Endothelial cell of umbilical vein (primary cell): ENCODE data around the gene KAZALD1. TPM values are rescaled to one million over a fixed set of nuclear protein-coding genes. Genes with fewer than 3 reads are reported as not detected.

Experiments used
- BruUV-seq: library from RNA; stranded (reverse); fragments of 400-500 nt; replicated peaks from 2 replicates; lab custom pipeline; 2021; lab: Mats Ljungman, UMichigan
- CTCF ChIA-PET: fragments of 300-600, 350-600 bp; sonication (Branson Sonifier 250); formaldehyde crosslinking; loops from one replicate; lab custom pipeline; 2021; ENCODE audit warnings: antibody characterized with exemption, inconsistent platforms; lab: Charles Lee
- POLR2A ChIA-PET: fragments of 300-600, 350-600 bp; sonication (Branson Sonifier 250); formaldehyde crosslinking; loops from one replicate; lab custom pipeline; 2021; ENCODE audit warnings: antibody characterized with exemption, inconsistent platforms; lab: Charles Lee
- DNase-seq: peaks from one replicate; pipeline ENCODE4 v3.0.0-alpha.2; 2011; ENCODE audit warnings: low read depth, low spot score
- FAIRE-seq: peaks from 2 replicates; lab custom pipeline; 2011; peaks lifted over from hg19 to GRCh38; lab: Jason Lieb, UNC
- H2AFZ ChIP-seq: 2 replicates; pipeline ENCODE4 v1.6.0; 2012; ENCODE audit warnings: low read depth, low read length, control low read depth, inconsistent platforms
- H3K27ac ChIP-seq: 2 replicates; pipeline ENCODE4 v1.5.1; 2011; ENCODE audit warnings: low read depth, mild to moderate bottlenecking, control low read depth, low read length, moderate library complexity; ENCODE audit not compliant: insufficient read depth
- H3K27me3 ChIP-seq, 2 experiments: 2 replicates each; pipeline versions ENCODE4 v1.6.0 to v1.6.1; 2011; ENCODE audit warnings: low read length in 2 of 2, mixed read lengths in 1 of 2; ENCODE audit not compliant: control insufficient read depth in 2 of 2, insufficient read depth in 2 of 2
- H3K36me3 ChIP-seq, 2 experiments: 2 replicates in 1 of 2; 3 replicates in 1 of 2; pipeline ENCODE4 v1.5.1; 2011; ENCODE audit warnings: low read length in 2 of 2, mild to moderate bottlenecking in 1 of 2, moderate library complexity in 1 of 2; ENCODE audit not compliant: control insufficient read depth in 2 of 2, insufficient read depth in 2 of 2; ENCODE audit errors: extremely low read depth in 1 of 2
- H3K4me1 ChIP-seq: 3 replicates; pipeline ENCODE4 v1.5.1; 2011; ENCODE audit warnings: mild to moderate bottlenecking, low read length; ENCODE audit not compliant: control insufficient read depth, insufficient read depth; ENCODE audit errors: extremely low read depth
- H3K4me2 ChIP-seq: 2 replicates; pipeline ENCODE4 v1.6.1; 2011; ENCODE audit warnings: low read length, control low read depth, mixed read lengths; ENCODE audit not compliant: insufficient read depth
- H3K4me3 ChIP-seq, 3 experiments: fragments of 200-600 bp in 1 of 3; sonication (generic), shearing (Covaris generic) in 1 of 3; replicated peaks in 1 of 3; 2 replicates each; pipeline ENCODE4 v1.5.1; 2011 to 2016; ENCODE audit warnings: control low read depth in 3 of 3, low read length in 3 of 3, mild to moderate bottlenecking in 2 of 3, inconsistent platforms in 1 of 3, low read depth in 1 of 3, moderate library complexity in 1 of 3; ENCODE audit not compliant: insufficient read depth in 1 of 3
- H3K79me2 ChIP-seq: 2 replicates; pipeline ENCODE4 v1.6.0; 2012; ENCODE audit warnings: low read length, inconsistent platforms; ENCODE audit not compliant: control insufficient read depth, insufficient read depth
- H3K9ac ChIP-seq: replicated peaks from 2 replicates; pipeline ENCODE3; 2011; ENCODE audit warnings: low read length, control low read depth; ENCODE audit not compliant: insufficient read depth; ENCODE audit errors: extremely low read depth
- H3K9me1 ChIP-seq: replicated peaks from 3 replicates; pipeline ENCODE4 v1.6.0; 2011; ENCODE audit warnings: mild to moderate bottlenecking, low read length; ENCODE audit not compliant: control insufficient read depth, insufficient read depth; ENCODE audit errors: extremely low read depth
- H3K9me3 ChIP-seq: replicated peaks from 2 replicates; pipeline ENCODE4 v1.5.1; 2012; ENCODE audit warnings: low read length, inconsistent platforms; ENCODE audit not compliant: control insufficient read depth, insufficient read depth
- H4K20me1 ChIP-seq: replicated peaks from 2 replicates; pipeline ENCODE3; 2011; ENCODE audit warnings: mild to moderate bottlenecking, low read length; ENCODE audit not compliant: control insufficient read depth, insufficient read depth; ENCODE audit errors: extremely low read depth
- EZH2 ChIP-seq: IDR thresholded peaks from 2 replicates; pipeline ENCODE4 v1.6.1; 2012; ENCODE audit warnings: borderline replicate concordance, low read depth, mild to moderate bottlenecking, moderate library complexity, low read length, inconsistent platforms; ENCODE audit not compliant: severe bottlenecking
- FOS ChIP-seq: IDR thresholded peaks from 2 replicates; pipeline ENCODE4 v1.6.1; 2011; ENCODE audit warnings: mild to moderate bottlenecking, low read length, moderate library complexity, borderline replicate concordance; ENCODE audit not compliant: insufficient read depth
- GATA2 ChIP-seq: IDR thresholded peaks from 2 replicates; pipeline ENCODE4 v1.7.0; 2011; ENCODE audit warnings: low read depth, mild to moderate bottlenecking, moderate library complexity, mixed read lengths, low read length; ENCODE audit not compliant: insufficient read length, insufficient read depth
- JUN ChIP-seq: IDR thresholded peaks from 2 replicates; pipeline ENCODE4 v1.6.1; 2011; ENCODE audit warnings: borderline replicate concordance, low read depth; ENCODE audit not compliant: insufficient read length, insufficient read depth
- MAX ChIP-seq: IDR thresholded peaks from 2 replicates; pipeline ENCODE4 v1.6.1; 2011; ENCODE audit not compliant: insufficient read depth, insufficient read length
- MYC ChIP-seq: IDR thresholded peaks from one replicate; pipeline ENCODE4 v1.6.1; 2011; ENCODE audit warnings: mild to moderate bottlenecking, low read depth, low read length
- POLR2A ChIP-seq: IDR thresholded peaks from 2 replicates; pipeline ENCODE4 v1.6.1; 2012; ENCODE audit warnings: low read depth, mild to moderate bottlenecking, control low read depth, low read length
- POLR2AphosphoS5 ChIP-seq: IDR thresholded peaks from 2 replicates; pipeline ENCODE4 v1.6.1; 2012; ENCODE audit warnings: low read depth, mild to moderate bottlenecking, control low read depth, low read length, moderate library complexity; ENCODE audit not compliant: insufficient read depth
- dilution Hi-C: fragments of 300-500 bp; cut with MboI; formaldehyde crosslinking; loops from one replicate; pipeline ENCODE4 v1.15.0; 2019; ENCODE audit warnings: low sequenced_read_pairs; ENCODE audit not compliant: extremely low pct_ligation_motif_present
- intact Hi-C: fragments of 100-400 bp; cut with micrococcal nuclease; formaldehyde crosslinking; loops from one replicate; pipeline ENCODE4 v1.10.0; 2022
- polyA plus RNA-seq, 4 experiments: library from polyadenylated mRNA; depleted of rRNA in 3 of 4; stranded (reverse) in 3 of 4; unstranded in 1 of 4; fragments of >200 nt; gene quantifications; 2 replicates each; pipeline versions ENCODE4 v1.2.1 to v1.2.3, GENCODE V29; 2011 to 2012; ENCODE audit warnings: missing spikeins in 1 of 4
- total RNA-seq: library from RNA; stranded (reverse); gene quantifications from 2 replicates; pipeline ENCODE4 v1.2.3, GENCODE V29; 2021
- TF ChIP-seq, protein P1 (sequence below), 2 donors: IDR thresholded peaks; 1 replicate in 1 of 2; 2 replicates in 1 of 2; pipeline ENCODE4 v1.5.1; 2011; ENCODE audit warnings: low read length in 2 of 2, mild to moderate bottlenecking in 2 of 2, moderate library complexity in 2 of 2, control low read depth in 1 of 2, inconsistent platforms in 1 of 2, low read depth in 1 of 2; ENCODE audit not compliant: insufficient read depth in 1 of 2; ENCODE audit errors: extremely low read depth in 1 of 2

KAZALD1 gene
- total and polyA plus RNA-seq, 2 donors (not counting 3 experiments of a cell fraction or from before 2014, with no cell fraction given): 3.0 to 3.3 TPM

DNA sequence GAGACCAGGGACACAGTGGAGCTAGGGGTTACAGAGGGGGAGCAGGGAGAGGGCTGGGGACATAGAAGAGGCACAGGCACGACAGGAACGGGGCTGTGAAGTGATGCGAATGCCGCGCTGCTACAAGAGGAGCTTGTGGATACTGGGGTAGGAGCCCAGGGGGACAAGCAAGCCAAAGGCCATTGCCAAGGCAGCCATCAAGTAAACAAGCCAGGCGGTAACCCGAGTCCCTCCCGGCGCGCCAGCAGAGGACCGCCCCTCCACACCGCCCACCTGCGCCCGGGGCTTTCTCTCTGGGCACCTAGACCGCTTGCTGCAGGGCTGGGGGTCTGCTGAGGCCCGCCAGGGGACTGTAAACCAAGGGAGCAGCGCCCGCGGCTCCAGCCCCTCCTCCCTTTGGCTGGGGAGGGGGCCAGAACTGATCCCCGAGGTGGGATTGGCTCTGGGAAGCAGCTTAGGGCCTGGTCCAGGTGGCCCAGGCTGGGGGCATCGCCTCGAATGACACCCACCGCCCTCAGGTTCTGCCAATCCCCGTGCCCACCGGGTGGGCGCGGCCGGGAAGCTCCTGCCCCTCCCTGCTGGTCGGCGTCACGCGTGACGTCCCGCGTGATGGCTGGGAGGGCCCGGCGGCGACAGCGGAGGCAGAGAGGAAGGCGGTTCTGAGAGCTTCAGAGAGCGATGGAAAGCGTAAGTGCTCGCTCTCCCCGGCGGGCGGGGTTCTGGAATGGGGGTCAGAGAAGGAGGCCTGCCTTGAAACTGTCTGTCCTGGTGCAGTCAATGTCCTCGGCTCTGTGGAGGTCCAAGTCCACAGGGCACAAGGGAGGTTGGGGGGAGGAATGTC is 29.8 kb upstream of the KAZALD1 start:
- dilution Hi-C loops (no loop called here), intact Hi-C loops (loop anchor here (1.0 to 5.0 kb wide), 4 partner anchors 9 to 35 kb away; no protein-coding TSS in a partner anchor)
- Histone ChIP-seq H3K79me2 (peaks cover 11% of the 10 kb centered on the region), H3K36me3 (peaks cover 10 to 18% of the 10 kb centered on the region in 2 experiments), H3K27me3 (peaks cover 0 to 9% of the 10 kb centered on the region in 2 experiments), H3K9me3 (no peaks in the 10 kb centered on the region), H3K27ac (peak overlapping the region; percentile 91), H4K20me1 (no peaks in the 10 kb centered on the region), H3K9ac (peak overlapping the region; percentile 90), H3K4me1 (peaks cover 16% of the 10 kb centered on the region), H3K4me3 (peak overlapping the region; percentile 48 to 77 (median 71)), H3K9me1 (no peaks in the 10 kb centered on the region), H3K4me2 (peak overlapping the region; percentile 66), H2AFZ (peak overlapping the region; percentile 94)
- BruUV-seq: no TSS peak
- ChIA-PET CTCF (interaction anchor here (1.0 to 6.3 kb wide), 11 partner anchors 9 to 143 kb away, joined by 3 to 74 read pairs (median 7); partner anchors contain the start of gene KAZALD1), POLR2A (no interaction called here)
- DNase-seq (no peak), FAIRE-seq (no peak)
- TF ChIP-seq EZH2 (no peak), GATA2 (no peak), MYC (no peak), POLR2A (no peak), MAX (no peak), FOS (no peak), POLR2AphosphoS5 (no peak), JUN (no peak)
- TF ChIP-seq, protein P1, sequence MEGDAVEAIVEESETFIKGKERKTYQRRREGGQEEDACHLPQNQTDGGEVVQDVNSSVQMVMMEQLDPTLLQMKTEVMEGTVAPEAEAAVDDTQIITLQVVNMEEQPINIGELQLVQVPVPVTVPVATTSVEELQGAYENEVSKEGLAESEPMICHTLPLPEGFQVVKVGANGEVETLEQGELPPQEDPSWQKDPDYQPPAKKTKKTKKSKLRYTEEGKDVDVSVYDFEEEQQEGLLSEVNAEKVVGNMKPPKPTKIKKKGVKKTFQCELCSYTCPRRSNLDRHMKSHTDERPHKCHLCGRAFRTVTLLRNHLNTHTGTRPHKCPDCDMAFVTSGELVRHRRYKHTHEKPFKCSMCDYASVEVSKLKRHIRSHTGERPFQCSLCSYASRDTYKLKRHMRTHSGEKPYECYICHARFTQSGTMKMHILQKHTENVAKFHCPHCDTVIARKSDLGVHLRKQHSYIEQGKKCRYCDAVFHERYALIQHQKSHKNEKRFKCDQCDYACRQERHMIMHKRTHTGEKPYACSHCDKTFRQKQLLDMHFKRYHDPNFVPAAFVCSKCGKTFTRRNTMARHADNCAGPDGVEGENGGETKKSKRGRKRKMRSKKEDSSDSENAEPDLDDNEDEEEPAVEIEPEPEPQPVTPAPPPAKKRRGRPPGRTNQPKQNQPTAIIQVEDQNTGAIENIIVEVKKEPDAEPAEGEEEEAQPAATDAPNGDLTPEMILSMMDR (IDR thresholded peaks at IDR 0.05; ENCODE audit: extremely low read depth in 1 of 2, insufficient read depth in 1 of 2, low read depth in 1 of 2, low read length in 2 of 2): no peak
